HCT116 (cell line): Measurements from ENCODE around the gene MYO1G. TPM values are rescaled to one million over a fixed set of nuclear protein-coding genes. Genes with fewer than 3 reads are reported as not detected.

Source experiments
- ATAC-seq: fragments of 200-7000 bp; cut with Tn5 transposase; 2 replicates; pipeline ENCODE4 v1.9.1; 2020; ENCODE audit warnings: mild to moderate bottlenecking, moderate library complexity
- BruUV-seq: library from RNA; stranded (reverse); fragments of 400-500 nt; replicated peaks from 2 replicates; lab custom pipeline; 2021; lab: Mats Ljungman, UMichigan
- CTCF ChIA-PET: fragments of 300-600 bp; sonication (Branson Sonifier 250); formaldehyde crosslinking; loops from one replicate; lab custom pipeline; 2021; ENCODE audit warnings: antibody characterized with exemption; lab: Charles Lee
- POLR2A ChIA-PET: fragments of 300-600, 350-600 bp; sonication (Branson Sonifier 250); formaldehyde crosslinking; loops from one replicate; lab custom pipeline; 2021; ENCODE audit warnings: antibody characterized with exemption; lab: Charles Lee
- RAD21 ChIA-PET, 2 experiments: fragments of 300-600 bp; sonication (Branson Sonifier 250); formaldehyde crosslinking; loops; one replicate each; lab custom pipeline; 2023; ENCODE audit warnings: low total read pairs in 2 of 2; ENCODE audit not compliant: uncharacterized antibody in 2 of 2, unreplicated experiment in 2 of 2, low non-redundant PET in 1 of 2; lab: Charles Lee
- DNase-seq: peaks from one replicate; pipeline ENCODE4 v3.0.0-alpha.2; 2010; ENCODE audit warnings: low read depth, low spot score
- H2AFZ ChIP-seq: fragments of 200-600 bp; shearing (Covaris generic), sonication (generic); 2 replicates; pipeline ENCODE4 v1.6.1; 2017; ENCODE audit warnings: low read depth, mixed run types, mixed read lengths, antibody characterized with exemption, low read length; ENCODE audit not compliant: poor library complexity, severe bottlenecking
- H3K27ac ChIP-seq: 2 replicates; pipeline ENCODE4 v1.5.1; 2012; ENCODE audit warnings: low read depth, low read length
- H3K27me3 ChIP-seq: fragments of 200-600 bp; sonication (generic); 2 replicates; pipeline ENCODE4 v1.6.1; 2016; ENCODE audit warnings: mixed run types, low read length, mixed read lengths; ENCODE audit not compliant: insufficient read depth
- H3K36me3 ChIP-seq, 2 experiments: fragments of 200-500 bp in 1 of 2; fragments of 200-600 bp in 1 of 2; sonication (Bioruptor generic) in 1 of 2; sonication (generic) in 1 of 2; 2 replicates each; pipeline versions ENCODE4 v1.5.1 to v1.6.1; 2014 to 2016; ENCODE audit warnings: low read length in 2 of 2, inconsistent platforms in 1 of 2, mixed read lengths in 1 of 2, mixed run types in 1 of 2; ENCODE audit not compliant: insufficient read depth in 2 of 2, control insufficient read depth in 1 of 2
- H3K4me1 ChIP-seq, 2 experiments: fragments of 200-600 bp in 1 of 2; sonication (generic) in 1 of 2; 2 replicates each; pipeline versions ENCODE4 v1.5.1 to v1.6.1; 2012 to 2017; ENCODE audit warnings: low read length in 2 of 2, inconsistent platforms in 1 of 2, mild to moderate bottlenecking in 1 of 2, mixed read lengths in 1 of 2, mixed run types in 1 of 2, moderate library complexity in 1 of 2; ENCODE audit not compliant: insufficient read depth in 2 of 2, control insufficient read depth in 1 of 2
- H3K4me2 ChIP-seq: fragments of 200-600 bp; sonication (generic); 2 replicates; pipeline ENCODE4 v1.6.1; 2017; ENCODE audit warnings: mixed run types, low read length, mixed read lengths
- H3K4me3 ChIP-seq, 2 experiments: fragments of 200-600 bp in 1 of 2; sonication (generic) in 1 of 2; replicated peaks in 1 of 2; 2 replicates each; pipeline ENCODE4 v1.5.1; 2011 to 2016; ENCODE audit warnings: low read length in 2 of 2, control low read depth in 1 of 2, low read depth in 1 of 2, mild to moderate bottlenecking in 1 of 2, mixed read lengths in 1 of 2, mixed run types in 1 of 2
- H3K79me2 ChIP-seq: fragments of 200-600 bp; sonication (generic); 2 replicates; pipeline ENCODE4 v1.6.1; 2017; ENCODE audit warnings: mild to moderate bottlenecking, mixed run types, low read length, moderate library complexity, mixed read lengths; ENCODE audit not compliant: insufficient read depth
- H3K9ac ChIP-seq: fragments of 200-600 bp; sonication (generic); 2 replicates; pipeline ENCODE4 v1.6.1; 2016; ENCODE audit warnings: low read length, mixed read lengths
- H3K9me2 ChIP-seq: fragments of 200-600 bp; sonication (generic), shearing (Covaris generic); 2 replicates; pipeline ENCODE4 v1.6.1; 2017; ENCODE audit warnings: mixed run types, mild to moderate bottlenecking, moderate library complexity; ENCODE audit not compliant: insufficient read depth
- H3K9me3 ChIP-seq, 2 experiments: fragments of 200-500 bp in 1 of 2; fragments of 200-600 bp in 1 of 2; sonication (Bioruptor generic) in 1 of 2; sonication (generic) in 1 of 2; 2 replicates each; pipeline ENCODE4 v1.6.1; 2014 to 2017; ENCODE audit warnings: low read length in 2 of 2, mixed read lengths in 2 of 2, inconsistent platforms in 1 of 2, low read depth in 1 of 2, mild to moderate bottlenecking in 1 of 2, mixed run types in 1 of 2, moderate library complexity in 1 of 2; ENCODE audit not compliant: control insufficient read depth in 1 of 2, insufficient read depth in 1 of 2
- H4K20me1 ChIP-seq: fragments of 200-600 bp; sonication (generic), shearing (Covaris generic); 2 replicates; pipeline ENCODE4 v1.6.1; 2017; ENCODE audit warnings: mixed run types, mild to moderate bottlenecking, moderate library complexity; ENCODE audit not compliant: insufficient read depth
- EZH2phosphoT487 ChIP-seq: fragments of 200-600 bp; IDR thresholded peaks from 2 replicates; pipeline ENCODE4 v1.6.1; 2018; ENCODE audit warnings: antibody characterized with exemption, borderline replicate concordance
- SIN3A ChIP-seq: IDR thresholded peaks from 2 replicates; pipeline ENCODE4 v1.6.1; 2012; ENCODE audit warnings: low read depth
- SP1 ChIP-seq: IDR thresholded peaks from 2 replicates; pipeline ENCODE4 v1.6.1; 2012; ENCODE audit warnings: low read depth
- intact Hi-C: fragments of 100-400 bp; cut with micrococcal nuclease; formaldehyde crosslinking; loops from 2 replicates; pipeline ENCODE4 v1.10.0; 2022
- total RNA-seq: library from RNA; stranded (reverse); gene quantifications from one replicate; pipeline ENCODE4 v1.2.1, GENCODE V29; 2021; ENCODE audit not compliant: unreplicated experiment
- TF ChIP-seq, protein P1 (sequence below): IDR thresholded peaks from 2 replicates; pipeline ENCODE4 v1.6.1; 2012
- TF ChIP-seq, protein P2 (sequence below): IDR thresholded peaks from 2 replicates; pipeline ENCODE4 v1.6.1; 2012; ENCODE audit warnings: low read depth

The MYO1G gene
- total RNA-seq, 1 experiment from 2014 or later = 0.74 TPM

DNA sequence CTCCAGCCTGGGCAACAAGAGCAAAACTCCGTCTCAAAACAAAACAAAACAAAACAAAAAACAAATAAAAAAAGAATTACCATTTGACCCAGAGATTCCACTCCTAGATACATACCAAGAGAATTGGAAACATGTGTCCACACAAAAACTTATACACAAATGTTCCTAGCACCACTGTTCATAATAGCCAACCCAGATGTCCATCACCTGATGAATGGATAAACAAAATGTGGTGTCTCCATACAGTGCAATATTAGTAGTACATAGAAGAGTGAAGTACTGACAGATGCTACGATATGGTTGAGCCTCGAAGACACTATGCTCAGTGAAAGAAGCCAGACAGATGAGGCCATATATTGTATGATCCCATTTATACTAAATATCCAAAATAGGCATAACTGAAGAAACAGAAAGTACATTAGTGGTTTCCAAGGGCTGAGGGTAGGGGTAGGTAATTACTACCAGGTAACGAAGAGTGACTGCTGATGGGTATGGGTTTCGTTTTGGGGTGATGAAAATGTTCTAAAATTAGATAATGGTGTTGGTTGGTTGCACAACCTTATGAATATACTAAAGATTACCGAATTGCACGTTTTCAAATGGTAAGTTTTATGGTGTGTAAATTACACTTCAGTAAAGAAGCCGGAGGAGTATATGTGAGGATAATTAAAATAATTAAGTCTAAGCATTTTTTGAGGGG, 20.0 kb downstream of the MYO1G start:
- Histone ChIP-seq H3K79me2 (no peaks in the 10 kb centered on the region), H3K9me2 (no peaks in the 10 kb centered on the region), H3K4me1 (no peaks in the 10 kb centered on the region), H2AFZ (no peak overlapping the region), H4K20me1 (no peaks in the 10 kb centered on the region), H3K9me3 (no peaks in the 10 kb centered on the region), H3K4me3 (no peak overlapping the region), H3K27me3 (no peaks in the 10 kb centered on the region), H3K4me2 (no peak overlapping the region), H3K36me3 (no peaks in the 10 kb centered on the region), H3K27ac (no peak overlapping the region), H3K9ac (no peak overlapping the region)
- TF ChIP-seq, protein P1, sequence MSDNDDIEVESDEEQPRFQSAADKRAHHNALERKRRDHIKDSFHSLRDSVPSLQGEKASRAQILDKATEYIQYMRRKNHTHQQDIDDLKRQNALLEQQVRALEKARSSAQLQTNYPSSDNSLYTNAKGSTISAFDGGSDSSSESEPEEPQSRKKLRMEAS = no peak
- TF ChIP-seq, protein P2, sequence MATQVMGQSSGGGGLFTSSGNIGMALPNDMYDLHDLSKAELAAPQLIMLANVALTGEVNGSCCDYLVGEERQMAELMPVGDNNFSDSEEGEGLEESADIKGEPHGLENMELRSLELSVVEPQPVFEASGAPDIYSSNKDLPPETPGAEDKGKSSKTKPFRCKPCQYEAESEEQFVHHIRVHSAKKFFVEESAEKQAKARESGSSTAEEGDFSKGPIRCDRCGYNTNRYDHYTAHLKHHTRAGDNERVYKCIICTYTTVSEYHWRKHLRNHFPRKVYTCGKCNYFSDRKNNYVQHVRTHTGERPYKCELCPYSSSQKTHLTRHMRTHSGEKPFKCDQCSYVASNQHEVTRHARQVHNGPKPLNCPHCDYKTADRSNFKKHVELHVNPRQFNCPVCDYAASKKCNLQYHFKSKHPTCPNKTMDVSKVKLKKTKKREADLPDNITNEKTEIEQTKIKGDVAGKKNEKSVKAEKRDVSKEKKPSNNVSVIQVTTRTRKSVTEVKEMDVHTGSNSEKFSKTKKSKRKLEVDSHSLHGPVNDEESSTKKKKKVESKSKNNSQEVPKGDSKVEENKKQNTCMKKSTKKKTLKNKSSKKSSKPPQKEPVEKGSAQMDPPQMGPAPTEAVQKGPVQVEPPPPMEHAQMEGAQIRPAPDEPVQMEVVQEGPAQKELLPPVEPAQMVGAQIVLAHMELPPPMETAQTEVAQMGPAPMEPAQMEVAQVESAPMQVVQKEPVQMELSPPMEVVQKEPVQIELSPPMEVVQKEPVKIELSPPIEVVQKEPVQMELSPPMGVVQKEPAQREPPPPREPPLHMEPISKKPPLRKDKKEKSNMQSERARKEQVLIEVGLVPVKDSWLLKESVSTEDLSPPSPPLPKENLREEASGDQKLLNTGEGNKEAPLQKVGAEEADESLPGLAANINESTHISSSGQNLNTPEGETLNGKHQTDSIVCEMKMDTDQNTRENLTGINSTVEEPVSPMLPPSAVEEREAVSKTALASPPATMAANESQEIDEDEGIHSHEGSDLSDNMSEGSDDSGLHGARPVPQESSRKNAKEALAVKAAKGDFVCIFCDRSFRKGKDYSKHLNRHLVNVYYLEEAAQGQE = no peak
- TF ChIP-seq SIN3A (no peak), EZH2phosphoT487 (no peak), SP1 (no peak)
- ChIA-PET POLR2A (no interaction called here), RAD21 (no interaction called here), CTCF (no interaction called here)
- BruUV-seq = no TSS peak
- ATAC-seq = no peak
- no peak for DNase-seq
- intact Hi-C loops = no loop called here
